ENCODE data around the gene C2CD3. TPM values are rescaled to one million over a fixed set of nuclear protein-coding genes. Genes with fewer than 3 reads are reported as not detected.
"Not testable (repeated sequence)": the region's sequence is repeated elsewhere in the genome, so short reads cannot be mapped to it uniquely, and the experiment has no call there.

Gene C2CD3
- total RNA-seq, 2 donors from 2014 or later: 31.1 to 35.2 TPM

- ATAC-seq (replicated peaks in 1 of 2): no peak
- no peaks in the 10 kb centered on the region for H3K4me1 Mint-ChIP-seq (ENCODE audit: low read depth)
- no peak for DNase-seq
- H3K9me3 Mint-ChIP-seq: no peaks in the 10 kb centered on the region
- H3K27me3 Mint-ChIP-seq (ENCODE audit: low read depth): no peaks in the 10 kb centered on the region
- peaks cover 3 to 15% of the 10 kb centered on the region in 2 donors for H3K36me3 Mint-ChIP-seq (ENCODE audit: insufficient read depth in 2 of 2)
- no peak overlapping the region for H3K27ac Mint-ChIP-seq
- H3K4me3 Mint-ChIP-seq: no peak overlapping the region
Measured at GRCh38 chr11:74132833-74133232, 38.0 kb downstream of the C2CD3 start.

- not testable (repeated sequence) for H3K9me3 Mint-ChIP-seq; DNase-seq; ATAC-seq (replicated peaks in 1 of 2); H3K27me3 Mint-ChIP-seq (ENCODE audit: low read depth); H3K27ac Mint-ChIP-seq; H3K4me1 Mint-ChIP-seq (ENCODE audit: low read depth); H3K4me3 Mint-ChIP-seq
- H3K36me3 Mint-ChIP-seq (ENCODE audit: insufficient read depth in 2 of 2): peaks cover 3 to 12% of the 10 kb centered on the region in 2 donors
Measured at GRCh38 chr11:74129121-74129520, 41.7 kb downstream of the C2CD3 start.

- Mint-ChIP-seq H3K4me3 (no peak overlapping the region), H3K27ac (no peak overlapping the region), H3K4me1 (ENCODE audit: low read depth) (no peaks in the 10 kb centered on the region), H3K9me3 (peaks cover 2% of the 10 kb centered on the region in 2 donors), H3K36me3 (ENCODE audit: insufficient read depth in 2 of 2) (peaks cover 7% of the 10 kb centered on the region in 2 donors), H3K27me3 (ENCODE audit: low read depth) (no peaks in the 10 kb centered on the region)
- DNase-seq: no peak
- ATAC-seq (replicated peaks in 1 of 2): no peak
Measured at GRCh38 chr11:74123008-74123448, 47.8 kb downstream of the C2CD3 start.

- no peaks in the 10 kb centered on the region for H3K27me3 Mint-ChIP-seq (ENCODE audit: low read depth)
- H3K4me1 Mint-ChIP-seq (ENCODE audit: low read depth): no peaks in the 10 kb centered on the region
- H3K36me3 Mint-ChIP-seq (ENCODE audit: insufficient read depth in 2 of 2): peaks cover 10% of the 10 kb centered on the region in 2 donors
- H3K4me3 Mint-ChIP-seq: no peak overlapping the region
- peak overlapping the region; percentile 1 for H3K27ac Mint-ChIP-seq
- no peak for ATAC-seq (replicated peaks in 1 of 2)
- DNase-seq: no peak
- peaks cover 2% of the 10 kb centered on the region in 2 donors for H3K9me3 Mint-ChIP-seq
Measured at GRCh38 chr11:74121804-74122203, 49.0 kb downstream of the C2CD3 start.

GRCh38 chr11:74120260-74121035 lies 50.4 kb downstream of the C2CD3 start:
- DNase-seq; H3K4me3 Mint-ChIP-seq; ATAC-seq (replicated peaks in 1 of 2); H3K4me1 Mint-ChIP-seq (ENCODE audit: low read depth); H3K27ac Mint-ChIP-seq; H3K27me3 Mint-ChIP-seq (ENCODE audit: low read depth); H3K9me3 Mint-ChIP-seq: not testable (repeated sequence)
- H3K36me3 Mint-ChIP-seq (ENCODE audit: insufficient read depth in 2 of 2): peaks cover 10% of the 10 kb centered on the region in 2 donors

GRCh38 chr11:74116719-74117118 lies 54.1 kb downstream of the C2CD3 start:
- Mint-ChIP-seq H3K4me3 (no peak overlapping the region), H3K9me3 (peaks cover 2% of the 10 kb centered on the region in 2 donors), H3K27me3 (ENCODE audit: low read depth) (no peaks in the 10 kb centered on the region), H3K27ac (no peak overlapping the region), H3K4me1 (ENCODE audit: low read depth) (no peaks in the 10 kb centered on the region), H3K36me3 (ENCODE audit: insufficient read depth in 2 of 2) (peaks cover 14 to 24% of the 10 kb centered on the region in 2 donors)
- no peak for ATAC-seq (replicated peaks in 1 of 2)
- no peak for DNase-seq

GRCh38 chr11:74112877-74113276 lies 57.9 kb downstream of the C2CD3 start:
- H3K4me3 Mint-ChIP-seq: no peak overlapping the region
- no peak for ATAC-seq (replicated peaks in 1 of 2)
- H3K9me3 Mint-ChIP-seq: no peaks in the 10 kb centered on the region
- no peak overlapping the region for H3K27ac Mint-ChIP-seq
- peaks cover 10 to 18% of the 10 kb centered on the region in 2 donors for H3K36me3 Mint-ChIP-seq (ENCODE audit: insufficient read depth in 2 of 2)
- no peaks in the 10 kb centered on the region for H3K4me1 Mint-ChIP-seq (ENCODE audit: low read depth)
- no peak for DNase-seq
- no peaks in the 10 kb centered on the region for H3K27me3 Mint-ChIP-seq (ENCODE audit: low read depth)

- Mint-ChIP-seq H3K9me3 (no peaks in the 10 kb centered on the region), H3K27ac (no peak overlapping the region), H3K27me3 (ENCODE audit: low read depth) (no peaks in the 10 kb centered on the region), H3K4me3 (no peak overlapping the region), H3K4me1 (ENCODE audit: low read depth) (no peaks in the 10 kb centered on the region), H3K36me3 (ENCODE audit: insufficient read depth in 2 of 2) (peaks cover 11 to 17% of the 10 kb centered on the region in 2 donors)
- DNase-seq: no peak
- ATAC-seq (replicated peaks in 1 of 2): no peak
Measured at GRCh38 chr11:74106124-74106523, 64.7 kb downstream of the C2CD3 start.

- ATAC-seq (replicated peaks in 1 of 2) (no peak), DNase-seq (no peak)
- H3K36me3 Mint-ChIP-seq (ENCODE audit: insufficient read depth in 2 of 2): peaks cover 11 to 26% of the 10 kb centered on the region in 2 donors
- no peaks in the 10 kb centered on the region for H3K27me3 Mint-ChIP-seq (ENCODE audit: low read depth)
- no peak overlapping the region for H3K27ac Mint-ChIP-seq
- no peaks in the 10 kb centered on the region for H3K9me3 Mint-ChIP-seq
- no peaks in the 10 kb centered on the region for H3K4me1 Mint-ChIP-seq (ENCODE audit: low read depth)
- H3K4me3 Mint-ChIP-seq: no peak overlapping the region
Measured at GRCh38 chr11:74102321-74102720, 68.5 kb downstream of the C2CD3 start.

GRCh38 chr11:74100735-74101134 lies 70.1 kb downstream of the C2CD3 start:
- peaks cover 7 to 21% of the 10 kb centered on the region in 2 donors for H3K36me3 Mint-ChIP-seq (ENCODE audit: insufficient read depth in 2 of 2)
- H3K4me1 Mint-ChIP-seq (ENCODE audit: low read depth): no peaks in the 10 kb centered on the region
- no peaks in the 10 kb centered on the region for H3K27me3 Mint-ChIP-seq (ENCODE audit: low read depth)
- DNase-seq: no peak
- no peak overlapping the region for H3K4me3 Mint-ChIP-seq
- no peak for ATAC-seq (replicated peaks in 1 of 2)
- no peak overlapping the region for H3K27ac Mint-ChIP-seq
- H3K9me3 Mint-ChIP-seq: no peaks in the 10 kb centered on the region

GRCh38 chr11:74100231-74100630 lies 70.6 kb downstream of the C2CD3 start:
- no peak for ATAC-seq (replicated peaks in 1 of 2)
- no peak for DNase-seq
- Mint-ChIP-seq H3K9me3 (no peaks in the 10 kb centered on the region), H3K27me3 (ENCODE audit: low read depth) (no peaks in the 10 kb centered on the region), H3K4me1 (ENCODE audit: low read depth) (no peaks in the 10 kb centered on the region), H3K4me3 (no peak overlapping the region), H3K27ac (no peak overlapping the region), H3K36me3 (ENCODE audit: insufficient read depth in 2 of 2) (peaks cover 5 to 19% of the 10 kb centered on the region in 2 donors)

GRCh38 chr11:74097686-74098237 lies 73.0 kb downstream of the C2CD3 start:
- no peak overlapping the region for H3K4me3 Mint-ChIP-seq
- H3K4me1 Mint-ChIP-seq (ENCODE audit: low read depth): no peaks in the 10 kb centered on the region
- peaks cover 8 to 18% of the 10 kb centered on the region in 2 donors for H3K36me3 Mint-ChIP-seq (ENCODE audit: insufficient read depth in 2 of 2)
- no peak overlapping the region for H3K27ac Mint-ChIP-seq
- DNase-seq: no peak
- ATAC-seq (replicated peaks in 1 of 2): no peak
- H3K27me3 Mint-ChIP-seq (ENCODE audit: low read depth): no peaks in the 10 kb centered on the region
- no peaks in the 10 kb centered on the region for H3K9me3 Mint-ChIP-seq

GRCh38 chr11:74094393-74094792 lies 76.4 kb downstream of the C2CD3 start:
- Mint-ChIP-seq H3K9me3 (no peaks in the 10 kb centered on the region), H3K4me3 (no peak overlapping the region), H3K27me3 (ENCODE audit: low read depth) (no peaks in the 10 kb centered on the region), H3K27ac (no peak overlapping the region), H3K36me3 (ENCODE audit: insufficient read depth in 2 of 2) (peaks cover 2 to 7% of the 10 kb centered on the region in 2 donors), H3K4me1 (ENCODE audit: low read depth) (no peaks in the 10 kb centered on the region)
- DNase-seq: no peak
- no peak for ATAC-seq (replicated peaks in 1 of 2)

All from activated T-cell treated with anti-CD3 and anti-CD28 coated beads, Interleukin-2, amount 50 U/mL, for 72 hours (primary cell).